Measurements from ENCODE around the gene WNT1. TPM values are rescaled to one million over a fixed set of nuclear protein-coding genes. Genes with fewer than 3 reads are reported as not detected.

WNT1 gene
- total RNA-seq, 2 donors from 2014 or later, result not detected

DNA sequence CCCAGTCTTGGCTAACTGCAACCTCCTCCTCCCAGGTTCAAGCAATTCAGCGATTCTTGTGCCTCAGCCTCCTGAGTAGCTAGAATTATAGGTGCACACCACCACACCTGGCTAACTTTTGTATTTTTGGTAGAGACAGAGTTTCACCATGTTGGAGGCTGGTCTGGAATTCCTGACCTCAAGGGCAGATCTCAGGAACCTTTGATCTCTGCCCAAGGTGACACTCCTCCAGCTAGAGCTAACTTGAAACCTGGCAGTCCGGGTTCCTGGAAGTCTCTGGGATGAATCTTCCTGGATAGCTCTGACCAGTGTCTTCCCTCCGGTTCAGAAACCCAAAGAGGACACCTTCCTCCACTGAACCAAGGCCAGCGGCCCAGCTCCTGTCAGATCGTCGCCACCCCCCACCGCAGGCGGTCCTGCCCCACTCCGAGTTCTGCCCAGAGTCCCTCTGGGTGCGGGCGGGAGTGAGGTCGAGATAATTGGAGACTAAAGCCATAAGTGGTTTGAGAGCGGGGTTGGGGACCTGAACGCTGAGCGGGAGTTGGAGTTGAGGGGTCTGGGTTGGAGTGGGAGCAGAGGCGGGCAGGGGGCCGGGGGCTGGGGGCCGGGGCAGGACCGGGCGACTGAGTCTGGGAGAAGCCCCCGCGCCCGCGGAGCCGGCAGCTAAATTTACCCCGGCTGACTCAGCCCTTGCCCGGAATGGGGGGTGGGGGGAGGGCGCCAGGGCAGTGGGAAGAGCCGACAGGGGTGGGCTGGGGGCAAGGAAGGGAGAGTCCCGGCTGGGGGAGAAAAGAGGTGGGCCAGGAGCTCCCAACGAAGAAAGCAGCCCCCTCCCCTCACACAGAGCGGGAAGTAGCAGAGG, 16.3 kb downstream of the WNT1 start:
- DNase-seq, result no peak
- no peak for ATAC-seq
- intact Hi-C loops (cut with DNase I, micrococcal nuclease), result loop anchor here in 1 of 2 donors (5.0 kb wide), 1 partner anchor 142 kb away; the partner anchor contains the start of gene DDX23

DNA sequence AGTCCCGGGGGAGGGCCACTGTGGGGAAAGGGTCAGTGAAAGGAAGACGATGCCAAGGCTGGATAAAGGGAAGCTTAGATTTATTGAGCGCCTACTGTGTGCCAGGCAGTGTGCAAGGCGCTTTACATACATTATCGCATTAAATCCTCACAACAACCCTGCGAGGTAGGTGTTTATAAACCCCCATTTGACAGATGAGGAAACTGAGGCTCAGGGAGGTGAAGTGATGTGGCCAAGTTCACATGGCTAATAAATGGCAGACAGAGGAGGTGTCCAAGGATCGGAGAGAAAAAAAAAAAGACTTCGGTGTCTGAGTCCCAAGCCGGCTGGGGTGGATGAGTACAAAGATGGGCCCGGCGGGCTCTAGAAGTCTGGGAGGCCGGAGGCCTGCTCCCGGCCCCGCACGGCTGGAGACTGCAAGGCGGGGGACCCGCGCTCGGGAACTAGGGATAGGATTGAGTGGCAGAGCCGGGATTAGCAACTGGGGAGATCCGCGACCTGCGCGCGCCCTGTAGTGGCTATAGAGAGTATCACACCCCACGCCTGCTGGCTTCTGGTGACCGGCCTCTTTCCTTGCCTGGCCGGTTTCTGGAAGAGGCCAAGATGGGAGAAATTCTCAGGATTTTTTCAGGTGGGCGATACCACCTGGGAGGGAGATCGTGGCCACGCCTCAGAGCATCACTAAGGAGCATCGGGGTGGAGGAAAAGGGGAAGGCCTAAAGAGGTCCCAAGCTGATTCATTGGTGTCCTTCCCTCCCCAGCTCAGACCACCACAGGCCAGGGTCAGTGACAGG, 17.2 kb downstream of the WNT1 start:
- peak; percentile 73 for ATAC-seq
- intact Hi-C loops (cut with DNase I, micrococcal nuclease), result loop anchor here in 1 of 2 donors (5.0 kb wide), 1 partner anchor 143 kb away; the partner anchor contains the start of gene DDX23
- DNase-seq, result peak; percentile 70 to 88

DNA sequence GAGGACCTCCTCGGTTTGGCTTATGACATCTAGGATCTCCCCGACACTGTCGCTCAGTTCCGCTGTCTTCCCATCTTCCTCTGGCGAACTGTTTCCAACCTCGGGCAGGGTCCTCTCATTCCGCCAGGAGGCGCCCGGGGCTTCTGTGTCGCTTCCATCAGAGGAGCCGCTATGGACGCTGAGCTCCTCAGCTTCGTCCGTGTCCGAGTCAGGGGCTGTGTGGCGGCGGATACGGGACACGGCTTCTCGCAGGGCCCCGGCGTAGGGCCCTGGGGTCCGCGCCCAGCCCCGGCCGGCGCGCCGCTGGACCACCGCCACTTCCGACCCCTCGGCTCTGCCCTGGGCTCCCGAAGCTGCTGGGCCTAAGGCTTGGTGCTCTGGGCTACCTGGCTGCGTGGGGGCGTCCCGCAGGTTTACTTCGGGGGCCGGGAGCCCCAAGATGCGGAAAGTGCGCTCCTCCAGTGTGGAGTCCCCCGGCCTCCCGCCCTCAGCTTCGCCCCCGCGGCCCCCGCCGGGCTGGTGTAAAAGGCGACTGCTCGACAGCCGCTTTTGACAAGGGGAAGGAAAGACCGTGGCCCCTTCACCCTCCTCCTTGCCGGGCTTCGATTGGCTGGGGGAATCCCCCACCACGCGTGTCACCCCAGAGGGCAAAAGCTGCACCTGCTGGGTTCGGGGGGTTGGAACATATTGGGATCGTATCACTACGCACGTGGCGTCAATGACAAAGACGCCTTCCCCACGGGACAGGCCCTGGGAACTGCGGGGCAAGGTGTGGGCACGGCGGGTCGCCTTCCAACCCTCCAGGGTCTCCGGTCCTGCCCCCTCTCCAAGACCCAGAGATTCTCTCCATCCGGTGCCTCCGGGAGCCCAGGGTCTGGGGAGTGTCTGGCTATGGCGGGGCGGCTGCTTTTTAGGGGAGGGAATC, 18.9 kb downstream of the WNT1 start:
- intact Hi-C loops (cut with DNase I, micrococcal nuclease), result loop anchor here in 1 of 2 donors (5.0 kb wide), 1 partner anchor 145 kb away; the partner anchor contains the start of gene DDX23

DNA sequence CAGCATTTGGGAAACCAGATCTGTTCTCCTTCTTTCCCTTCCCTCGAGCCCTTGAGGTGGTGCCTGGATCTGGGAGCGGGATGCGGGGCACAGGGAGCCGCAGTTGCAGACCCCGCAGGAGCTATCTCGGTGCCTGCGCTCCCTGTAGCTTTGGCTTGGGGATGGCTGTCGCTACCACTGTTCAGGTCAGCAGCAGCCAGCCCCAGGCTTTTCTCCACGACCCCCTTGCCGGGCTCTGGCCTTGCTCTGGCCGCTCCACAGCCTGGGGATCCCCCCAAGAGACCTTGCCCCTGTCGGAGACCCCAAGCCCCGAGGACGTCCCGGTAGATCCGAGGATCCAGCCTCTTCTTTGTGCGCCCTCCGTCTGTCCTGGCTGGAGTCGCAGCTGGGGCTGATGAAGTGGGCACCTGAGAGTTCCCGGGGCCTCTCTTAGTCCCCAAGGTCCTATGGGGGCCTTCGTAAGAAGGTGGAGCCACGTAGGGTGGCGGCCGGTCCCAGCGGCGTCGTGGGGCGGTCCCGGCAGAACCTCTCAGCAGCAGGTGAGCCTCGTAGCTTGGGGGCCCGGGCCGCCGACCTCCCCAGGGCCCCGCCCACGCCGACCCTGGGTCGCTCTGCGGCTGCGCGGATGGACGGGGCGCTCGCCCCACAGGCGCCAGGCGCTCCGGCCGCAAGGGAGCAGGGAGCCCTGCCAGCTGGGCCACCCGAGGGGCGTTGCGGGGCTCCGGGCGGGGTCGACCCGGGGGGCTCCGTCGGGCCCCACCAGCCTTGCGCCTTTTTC, 19.8 kb downstream of the WNT1 start:
- DNase-seq (peak in 1 of 2 donors; percentile 45), ATAC-seq (peak; percentile 12)
- intact Hi-C loops (cut with DNase I, micrococcal nuclease), result loop anchor here in 1 of 2 donors (5.0 kb wide), 1 partner anchor 146 kb away; the partner anchor contains the start of gene DDX23

More for the DNA sequence above, 18.9 kb downstream of the WNT1 start:
- ATAC-seq, result peak; percentile 68
- peak; percentile 68 to 88 for DNase-seq

DNA sequence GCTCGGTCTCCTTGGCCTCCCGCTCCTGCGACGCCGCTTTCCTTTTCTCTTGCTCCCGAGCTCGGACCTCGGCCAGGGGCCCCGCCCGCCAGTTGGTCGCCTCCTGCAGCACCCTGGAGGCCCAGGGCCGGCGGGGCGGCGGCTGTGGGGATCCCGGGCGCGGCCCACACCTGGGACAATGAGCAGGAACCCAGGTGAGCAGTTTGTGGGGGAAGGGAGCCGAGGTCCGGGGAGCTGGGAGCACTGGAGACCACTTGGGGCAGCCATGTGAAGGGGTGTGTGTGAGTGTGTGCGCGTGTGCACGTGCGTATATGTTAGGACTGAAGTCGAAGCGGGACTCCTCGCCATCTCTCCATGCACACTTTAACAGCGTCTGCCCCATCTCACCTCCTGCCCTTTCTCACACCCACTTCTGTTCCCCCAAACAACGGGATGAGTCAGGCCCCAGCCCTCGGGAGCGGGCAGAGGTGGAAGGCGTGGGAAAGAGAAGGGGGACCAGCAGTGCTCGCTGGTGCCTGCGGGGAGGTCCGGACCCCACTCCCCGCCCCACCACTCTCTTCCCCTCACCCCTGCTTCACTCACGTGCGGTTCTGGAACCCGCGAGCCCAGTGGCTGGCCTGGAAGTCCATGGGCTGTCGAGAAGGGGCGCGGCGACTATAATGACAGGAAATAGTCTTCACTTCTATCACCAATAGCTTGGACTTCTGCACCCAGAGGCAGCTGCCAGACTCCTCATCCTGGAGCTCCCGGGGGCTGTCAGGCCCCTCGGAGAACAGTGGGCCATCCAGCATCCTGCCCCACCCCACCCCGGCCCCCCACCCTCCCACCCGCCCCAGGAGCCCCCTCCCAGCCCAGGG, 20.6 kb downstream of the WNT1 start:
- peak; percentile 47 to 59 for DNase-seq
- intact Hi-C loops (cut with DNase I, micrococcal nuclease), result loop anchor here in 1 of 2 donors (5.0 kb wide), 1 partner anchor 146 kb away; the partner anchor contains the start of gene DDX23
- peak; percentile 51 for ATAC-seq

DNA sequence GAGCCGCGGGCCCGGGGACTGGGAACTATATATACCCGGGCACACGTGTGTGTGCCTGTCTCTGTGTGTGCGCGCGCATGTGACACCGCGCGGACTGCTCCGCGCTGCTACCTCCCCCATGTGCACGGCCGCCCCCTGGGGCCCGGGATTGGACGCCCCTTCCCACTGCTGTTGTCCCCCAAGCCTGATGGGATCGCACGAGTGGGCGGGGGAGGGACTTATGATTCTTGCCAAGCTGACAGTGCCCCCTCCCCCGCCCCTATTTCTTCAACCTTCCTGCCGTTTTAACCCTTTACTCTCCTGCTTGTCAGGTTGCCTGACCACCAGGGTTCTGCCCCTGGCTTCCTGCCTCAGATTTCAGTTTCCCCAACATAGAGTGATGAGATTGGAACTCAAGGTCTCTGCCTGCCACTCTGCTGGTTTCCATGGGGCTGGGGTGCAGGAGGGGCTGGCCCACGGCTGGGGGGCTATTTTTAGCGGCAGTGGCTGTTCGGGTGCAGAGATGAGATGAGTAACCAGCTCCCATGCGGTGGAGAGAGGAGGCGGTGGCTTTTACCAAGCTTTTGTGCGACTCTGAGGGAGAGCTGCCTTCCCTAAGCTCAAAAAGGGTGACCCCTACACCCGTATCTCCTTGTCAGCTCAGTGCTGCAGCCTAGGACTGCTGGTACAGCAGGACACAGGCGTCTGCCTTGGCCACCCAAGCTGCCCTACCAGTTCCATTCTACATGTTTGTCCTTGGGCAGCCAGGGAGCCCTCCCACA, 21.4 kb downstream of the WNT1 start, which contains the start of gene DDN:
DDN (minus strand) TSS at position 5 of the 761 bp plus-strand sequence. CDS start 88 bp downstream, outside the sequence.
- DNase-seq (peak in 1 of 2 donors; percentile 54), ATAC-seq (peak; percentile 37)
- intact Hi-C loops (cut with DNase I, micrococcal nuclease), result loop anchor here in 1 of 2 donors (5.0 kb wide), 1 partner anchor 147 kb away; the partner anchor contains the start of gene DDX23

DNA sequence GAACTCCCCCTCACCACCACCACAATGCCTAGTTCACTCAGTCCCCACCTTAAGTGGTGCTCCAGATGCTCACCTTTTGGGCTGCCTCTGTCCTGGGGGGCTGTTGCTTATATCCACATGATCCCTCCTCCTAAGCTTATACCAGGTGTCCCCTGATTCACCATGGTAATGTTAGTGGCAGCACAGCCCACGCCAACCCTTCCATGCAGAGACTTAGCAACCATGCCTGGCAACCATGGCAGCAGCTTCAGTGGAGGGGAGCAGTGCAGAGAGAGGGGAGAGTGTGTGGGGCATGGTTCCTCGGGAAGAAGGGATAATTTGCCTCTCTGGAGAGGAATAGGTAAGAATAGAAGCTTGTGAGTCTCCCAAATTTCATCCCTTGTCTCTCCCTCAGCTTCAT, 22.2 kb downstream of the WNT1 start:
- intact Hi-C loops (cut with DNase I, micrococcal nuclease), result no loop called here
- ATAC-seq, result no peak

DNA sequence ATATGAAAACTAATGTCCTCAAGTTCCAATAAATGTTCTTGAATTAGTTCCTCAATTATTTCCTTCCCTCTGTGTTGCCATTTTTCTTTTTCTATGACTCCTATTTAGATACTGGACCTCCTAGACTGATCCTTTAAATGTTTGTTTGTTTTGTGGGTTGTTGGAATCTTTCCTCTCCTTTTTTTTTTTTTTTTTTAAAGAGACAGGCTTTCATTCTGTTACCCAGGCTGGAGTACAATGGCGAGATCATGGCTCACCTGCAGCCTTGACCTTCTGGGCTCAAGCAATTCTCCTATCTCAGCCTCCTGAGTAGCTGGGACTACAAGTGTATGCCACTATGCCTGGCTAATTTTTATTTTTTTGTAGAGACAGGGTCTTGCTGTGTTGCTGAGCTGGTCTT, 30.8 kb downstream of the WNT1 start:
- intact Hi-C loops (cut with DNase I, micrococcal nuclease), result no loop called here
- peak; percentile 37 for ATAC-seq

More for the DNA sequence above, 22.2 kb downstream of the WNT1 start:
- DNase-seq, result no peak

DNA sequence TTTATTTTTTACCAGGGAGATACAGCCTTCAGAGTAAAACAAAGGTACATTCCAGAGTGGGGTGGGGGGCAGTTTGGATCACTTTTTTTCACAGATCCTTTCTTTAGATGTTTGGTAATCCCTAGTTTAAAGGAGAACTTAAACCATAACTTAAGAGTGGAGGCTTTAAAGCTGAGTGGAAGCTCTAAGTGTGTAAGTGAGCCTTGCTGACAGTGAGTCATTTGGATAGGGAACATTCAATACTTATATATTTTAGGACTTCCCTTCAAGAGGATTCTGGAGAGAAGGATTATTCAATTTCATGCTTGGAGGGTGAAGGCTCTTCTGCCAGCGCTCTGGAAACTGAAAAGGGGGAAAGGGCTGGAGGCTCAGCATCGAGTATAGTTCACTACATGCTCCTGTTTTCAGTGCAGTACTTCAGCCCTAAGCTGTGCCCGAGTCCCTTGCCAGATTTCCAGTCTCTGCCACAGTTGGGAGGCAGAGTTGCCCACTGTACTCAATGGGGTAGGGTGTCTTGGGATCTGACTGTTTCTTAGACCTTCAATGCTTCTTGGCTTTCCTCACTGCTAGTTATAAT, 32.1 kb downstream of the WNT1 start:
- intact Hi-C loops (cut with DNase I, micrococcal nuclease), result no loop called here

More for the DNA sequence above, 30.8 kb downstream of the WNT1 start:
- no peak for DNase-seq

DNA sequence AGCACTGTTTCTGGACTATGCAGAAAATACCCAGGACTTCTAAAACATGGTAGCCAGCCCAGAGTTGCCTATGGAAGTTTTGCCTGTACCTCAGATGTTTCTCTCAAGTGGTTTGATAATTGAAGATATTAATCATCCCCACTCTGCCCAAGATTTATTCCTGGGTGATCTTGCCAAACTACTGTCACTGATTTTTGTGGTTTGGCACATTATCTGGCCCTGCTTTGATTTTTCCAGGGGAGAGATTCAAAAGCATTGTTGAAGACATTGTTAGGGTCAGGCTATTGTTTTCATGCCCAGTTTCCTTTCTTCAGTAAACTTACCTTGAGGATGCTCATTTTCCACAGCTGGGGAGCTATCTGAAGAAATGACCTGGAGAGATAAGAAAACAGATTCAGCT, 34.6 kb downstream of the WNT1 start:
- ATAC-seq, result no peak
- no peak for DNase-seq
- intact Hi-C loops (cut with DNase I, micrococcal nuclease), result no loop called here

More for the DNA sequence above, 32.1 kb downstream of the WNT1 start:
- ATAC-seq, result no peak
- no peak for DNase-seq

DNA sequence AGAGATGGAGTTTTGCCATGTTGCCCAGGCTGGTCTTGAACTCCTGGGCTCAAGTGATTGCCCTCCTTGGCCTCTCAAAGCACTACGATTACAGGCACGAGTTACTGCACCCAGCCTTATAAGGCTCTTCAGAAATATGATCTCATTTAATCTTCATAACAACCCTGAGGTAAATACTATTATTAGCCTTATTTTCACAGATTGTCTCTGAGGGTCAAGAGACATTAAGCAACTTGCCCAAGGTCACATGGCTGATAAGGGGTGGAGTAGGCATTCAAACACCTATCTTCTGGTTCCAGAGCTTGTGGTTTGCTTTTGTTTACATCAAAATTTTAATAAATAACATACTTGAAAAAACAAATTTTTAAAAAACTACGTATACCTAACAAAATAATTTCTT, 35.3 kb downstream of the WNT1 start:
- intact Hi-C loops (cut with DNase I, micrococcal nuclease), result no loop called here
- no peak for DNase-seq
- no peak for ATAC-seq

DNA sequence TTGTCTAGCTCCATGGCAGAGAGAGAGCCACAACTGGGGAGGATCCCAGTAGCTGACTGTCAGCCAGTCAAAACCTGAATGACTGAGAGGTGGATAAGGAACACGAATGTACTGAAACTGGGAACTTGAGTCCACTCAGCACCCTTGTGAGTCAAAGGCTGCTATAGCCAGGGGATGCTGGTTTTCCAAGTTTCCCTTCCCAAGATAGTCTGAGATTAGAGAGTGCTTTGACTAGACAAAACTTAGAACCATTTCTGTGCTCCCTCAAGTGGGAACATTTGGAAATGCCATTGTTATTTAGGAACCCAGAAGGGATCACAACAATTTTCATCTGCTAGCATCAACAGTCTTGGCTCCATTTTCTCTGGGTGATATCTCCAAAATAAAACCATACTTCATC, 36.4 kb downstream of the WNT1 start:
- DNase-seq (no peak), ATAC-seq (no peak)
- intact Hi-C loops (cut with DNase I, micrococcal nuclease), result no loop called here

DNA sequence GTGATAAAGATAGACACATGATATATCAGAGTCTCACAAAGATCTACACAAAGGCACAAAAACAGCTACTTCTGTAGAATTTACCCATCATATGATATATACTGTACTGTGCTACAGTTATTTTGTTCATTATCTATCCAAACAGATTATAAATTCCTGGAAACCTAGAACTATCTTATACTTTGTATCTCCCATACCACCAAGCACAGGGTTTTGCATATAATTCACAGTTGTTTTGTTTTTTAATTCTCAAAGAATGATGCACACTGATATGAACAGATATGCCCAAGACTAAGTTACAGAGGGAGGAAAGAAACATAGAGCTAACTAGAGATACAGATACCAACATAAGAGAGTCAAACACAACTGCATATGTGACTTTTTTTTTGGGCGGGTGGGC, 37.1 kb downstream of the WNT1 start:
- no peak for DNase-seq
- intact Hi-C loops (cut with DNase I, micrococcal nuclease), result no loop called here
- no peak for ATAC-seq

DNA sequence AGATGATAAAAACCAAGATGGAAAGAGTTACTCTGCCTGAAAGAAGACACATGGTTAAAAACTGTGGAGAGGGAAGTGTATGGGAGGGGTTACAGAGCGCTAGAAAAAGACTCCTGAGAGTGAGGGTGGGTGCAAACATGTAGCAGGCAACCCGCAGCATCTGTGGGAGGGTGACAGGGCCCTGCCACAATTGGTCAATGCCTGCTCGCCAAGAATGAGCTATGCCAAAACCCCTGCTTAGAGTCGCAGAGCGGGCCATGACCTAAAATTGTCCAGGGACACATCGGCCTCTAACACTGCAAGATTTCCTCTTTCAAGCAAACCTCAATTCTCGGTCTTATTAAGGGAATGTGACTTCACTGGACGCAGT, 39.8 kb downstream of the WNT1 start:
- DNase-seq, result no peak
- ATAC-seq, result peak; percentile 8
- intact Hi-C loops (cut with DNase I, micrococcal nuclease), result no loop called here

DNA sequence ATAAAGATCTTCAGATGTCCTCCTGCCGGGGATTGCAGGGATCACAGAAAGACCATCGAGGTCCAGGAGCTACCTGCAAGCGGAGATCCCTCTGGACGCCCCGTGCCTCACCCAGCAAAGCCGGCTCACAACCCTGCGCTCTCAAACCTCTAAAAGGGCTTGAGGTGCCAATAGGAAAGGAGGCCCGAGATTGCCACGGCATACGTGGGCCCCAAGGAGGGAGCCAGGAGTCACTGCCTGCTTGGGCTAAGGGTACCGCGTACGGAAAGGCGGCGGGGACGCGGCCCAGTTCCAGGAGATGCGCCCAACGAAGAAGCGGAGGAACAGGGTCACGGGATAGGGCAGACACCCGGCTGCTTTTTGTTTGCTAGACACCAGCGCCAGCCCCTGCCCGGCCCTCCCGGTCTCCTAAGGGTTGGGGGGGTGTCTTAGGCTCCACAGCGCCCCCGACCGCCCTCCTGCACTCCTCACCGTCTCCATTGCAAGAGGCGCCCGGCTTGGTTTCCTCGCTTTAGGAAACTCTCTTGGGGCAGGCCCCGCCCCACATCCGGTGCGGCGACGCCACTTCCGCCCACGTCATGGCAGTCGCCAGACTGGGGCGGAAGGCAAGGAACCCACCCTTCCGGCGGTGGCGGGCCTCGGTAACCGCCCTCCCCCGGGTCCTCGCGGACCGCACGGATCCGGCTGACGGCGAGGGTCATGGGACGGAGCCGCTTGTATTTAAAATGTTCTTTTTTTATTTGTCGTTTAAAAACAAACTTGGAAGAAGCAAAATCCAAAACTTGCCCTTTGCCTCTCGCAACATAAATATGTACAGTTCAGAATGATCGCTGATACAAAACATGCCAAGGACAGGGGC, 40.4 kb downstream of the WNT1 start, which contains the start of gene PRKAG1:
PRKAG1 (minus strand) TSS at position 516 of the 859 bp plus-strand sequence; CDS start at position 480, 36 bp downstream.
- DNase-seq, result peak; percentile 97
- intact Hi-C loops (cut with DNase I, micrococcal nuclease), result no loop called here
- ATAC-seq, result peak; percentile 94

Measured in left colon (tissue), 2 donors.